SU-DHL-6 (cell line): ENCODE measurements around the gene CST4.

Experiments
- EZH2phosphoT487 ChIP-seq: fragments of 200-600 bp; sonication (generic), shearing (Covaris generic); conservative IDR thresholded peaks from 2 replicates; pipeline ENCODE4 v1.6.1; 2018; ENCODE audit warnings: mild to moderate bottlenecking, antibody characterized with exemption, low read length, moderate library complexity, mixed read lengths
- TF ChIP-seq, protein P1 (sequence below): fragments of 200-600 bp; sonication (generic); IDR thresholded peaks from one replicate; pipeline ENCODE4 v1.5.1; 2017; ENCODE audit warnings: antibody characterized with exemption, mild to moderate bottlenecking, low read length, moderate library complexity; ENCODE audit not compliant: insufficient read depth, poor library complexity, severe bottlenecking

DNA sequence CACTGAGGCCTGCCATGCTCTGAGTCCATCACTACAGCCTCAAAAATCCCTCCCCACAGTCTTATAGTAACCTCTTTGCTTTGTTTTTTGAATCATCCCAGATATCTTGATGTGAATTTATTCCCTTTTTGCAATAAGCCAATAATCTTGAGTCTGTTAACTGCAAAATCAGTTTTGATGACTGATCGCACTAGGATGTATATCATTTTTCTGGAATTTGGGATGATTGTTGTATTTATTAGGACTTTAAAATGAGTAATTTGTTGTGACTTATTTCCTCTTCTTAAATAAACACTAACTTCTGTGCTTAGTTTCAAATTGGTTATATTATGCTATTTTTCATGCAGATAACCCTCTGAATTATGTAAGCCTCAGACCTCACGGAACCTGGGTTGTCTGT is 5.6 kb downstream of the CST4 start:
- TF ChIP-seq, protein P1, sequence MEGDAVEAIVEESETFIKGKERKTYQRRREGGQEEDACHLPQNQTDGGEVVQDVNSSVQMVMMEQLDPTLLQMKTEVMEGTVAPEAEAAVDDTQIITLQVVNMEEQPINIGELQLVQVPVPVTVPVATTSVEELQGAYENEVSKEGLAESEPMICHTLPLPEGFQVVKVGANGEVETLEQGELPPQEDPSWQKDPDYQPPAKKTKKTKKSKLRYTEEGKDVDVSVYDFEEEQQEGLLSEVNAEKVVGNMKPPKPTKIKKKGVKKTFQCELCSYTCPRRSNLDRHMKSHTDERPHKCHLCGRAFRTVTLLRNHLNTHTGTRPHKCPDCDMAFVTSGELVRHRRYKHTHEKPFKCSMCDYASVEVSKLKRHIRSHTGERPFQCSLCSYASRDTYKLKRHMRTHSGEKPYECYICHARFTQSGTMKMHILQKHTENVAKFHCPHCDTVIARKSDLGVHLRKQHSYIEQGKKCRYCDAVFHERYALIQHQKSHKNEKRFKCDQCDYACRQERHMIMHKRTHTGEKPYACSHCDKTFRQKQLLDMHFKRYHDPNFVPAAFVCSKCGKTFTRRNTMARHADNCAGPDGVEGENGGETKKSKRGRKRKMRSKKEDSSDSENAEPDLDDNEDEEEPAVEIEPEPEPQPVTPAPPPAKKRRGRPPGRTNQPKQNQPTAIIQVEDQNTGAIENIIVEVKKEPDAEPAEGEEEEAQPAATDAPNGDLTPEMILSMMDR: no peak
- TF ChIP-seq EZH2phosphoT487: no peak
